ENCODE data around the gene MEIOC. TPM values are rescaled to one million over a fixed set of nuclear protein-coding genes. Genes with fewer than 3 reads are reported as not detected.
A peak's percentile ranks its signal among the peaks of the same experiment; 100 is the strongest.
"Not testable (repeated sequence)": the region's sequence is repeated elsewhere in the genome, so short reads cannot be mapped to it uniquely, and the experiment has no call there.

Gene MEIOC
- total RNA-seq, 1 donor from 2014 or later: not detected

DNA sequence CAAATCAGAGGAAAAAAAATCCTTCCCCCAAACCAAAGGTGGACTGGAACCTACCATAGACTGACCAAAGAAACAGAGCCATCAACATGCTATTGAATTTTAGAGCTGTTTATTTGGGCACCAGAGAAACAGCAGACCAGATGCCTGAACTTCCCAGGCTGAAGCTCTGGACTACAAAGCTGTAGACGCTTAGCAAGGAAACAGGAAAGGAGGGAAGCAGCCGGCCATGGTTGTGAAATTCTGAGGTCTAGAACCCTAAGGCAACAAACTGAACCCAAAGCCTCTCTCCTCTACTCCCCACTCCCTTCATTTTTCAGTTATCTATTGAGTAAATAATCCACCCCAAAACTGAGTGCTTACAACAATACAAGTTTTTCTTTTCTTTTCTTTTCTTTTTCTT lies 45.4 kb upstream of the MEIOC start:
- DNase-seq (no peak), ATAC-seq (no peak)
- TF ChIP-seq, protein P1, sequence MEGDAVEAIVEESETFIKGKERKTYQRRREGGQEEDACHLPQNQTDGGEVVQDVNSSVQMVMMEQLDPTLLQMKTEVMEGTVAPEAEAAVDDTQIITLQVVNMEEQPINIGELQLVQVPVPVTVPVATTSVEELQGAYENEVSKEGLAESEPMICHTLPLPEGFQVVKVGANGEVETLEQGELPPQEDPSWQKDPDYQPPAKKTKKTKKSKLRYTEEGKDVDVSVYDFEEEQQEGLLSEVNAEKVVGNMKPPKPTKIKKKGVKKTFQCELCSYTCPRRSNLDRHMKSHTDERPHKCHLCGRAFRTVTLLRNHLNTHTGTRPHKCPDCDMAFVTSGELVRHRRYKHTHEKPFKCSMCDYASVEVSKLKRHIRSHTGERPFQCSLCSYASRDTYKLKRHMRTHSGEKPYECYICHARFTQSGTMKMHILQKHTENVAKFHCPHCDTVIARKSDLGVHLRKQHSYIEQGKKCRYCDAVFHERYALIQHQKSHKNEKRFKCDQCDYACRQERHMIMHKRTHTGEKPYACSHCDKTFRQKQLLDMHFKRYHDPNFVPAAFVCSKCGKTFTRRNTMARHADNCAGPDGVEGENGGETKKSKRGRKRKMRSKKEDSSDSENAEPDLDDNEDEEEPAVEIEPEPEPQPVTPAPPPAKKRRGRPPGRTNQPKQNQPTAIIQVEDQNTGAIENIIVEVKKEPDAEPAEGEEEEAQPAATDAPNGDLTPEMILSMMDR (IDR thresholded peaks at IDR 0.05): no peak
- no peaks in the 10 kb centered on the region for H3K27me3 ChIP-seq (ENCODE audit: low read depth)
- H3K4me3 ChIP-seq: no peak overlapping the region
- H3K4me1 ChIP-seq: no peaks in the 10 kb centered on the region
- no peaks in the 10 kb centered on the region for H3K9me3 ChIP-seq
- no peak overlapping the region for H3K27ac ChIP-seq
- H3K36me3 ChIP-seq: no peaks in the 10 kb centered on the region
- intact Hi-C loops (cut with DNase I): no loop called here

DNA sequence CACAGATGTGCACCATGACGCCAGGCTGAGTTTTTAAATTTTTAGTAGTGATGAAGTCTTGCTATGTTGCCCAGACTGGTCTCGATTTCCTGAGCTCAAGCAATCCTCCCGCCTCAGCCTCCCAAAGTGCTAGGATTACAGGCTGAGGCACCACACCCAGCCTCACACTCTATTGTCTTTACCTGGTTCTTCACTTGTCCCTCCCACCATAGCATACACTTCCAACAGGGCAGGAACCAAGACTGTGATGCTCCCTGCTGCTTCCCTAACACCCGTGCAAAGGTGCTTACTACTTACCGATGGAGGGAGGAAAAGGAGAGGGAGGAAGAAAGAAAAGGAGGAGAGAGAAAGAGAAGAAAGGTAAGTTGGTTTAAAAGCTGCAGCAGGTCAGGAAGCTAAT lies 41.4 kb upstream of the MEIOC start:
- Histone ChIP-seq H3K27ac (no peak overlapping the region), H3K4me1 (no peaks in the 10 kb centered on the region), H3K4me3 (no peak overlapping the region), H3K36me3 (no peaks in the 10 kb centered on the region), H3K27me3 (ENCODE audit: low read depth) (no peaks in the 10 kb centered on the region), H3K9me3 (no peaks in the 10 kb centered on the region)
- TF ChIP-seq, protein P1 (IDR thresholded peaks at IDR 0.05): no peak
- intact Hi-C loops (cut with DNase I): no loop called here
- ATAC-seq (no peak), DNase-seq (no peak)

DNA sequence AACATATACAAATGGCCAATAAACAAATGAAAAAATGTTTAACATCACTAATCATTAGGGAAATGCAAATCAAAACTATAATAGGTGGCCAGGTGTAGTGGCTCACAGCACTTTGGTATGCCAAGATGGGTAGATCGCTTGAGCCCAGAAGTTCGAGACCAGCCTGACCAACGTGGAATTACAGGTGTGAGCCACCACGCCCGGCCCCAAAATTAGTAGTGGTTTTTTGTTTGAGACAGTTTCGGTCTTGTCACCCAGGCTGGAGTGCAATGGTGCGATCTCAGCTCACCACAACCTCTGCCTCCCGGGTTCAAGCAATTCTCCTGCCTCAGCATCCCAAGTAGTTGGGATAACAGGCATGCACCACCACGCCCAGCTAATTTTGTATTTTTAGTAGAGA lies 37.6 kb upstream of the MEIOC start:
- H3K4me1 ChIP-seq; H3K4me3 ChIP-seq; H3K36me3 ChIP-seq; ATAC-seq; H3K27ac ChIP-seq; H3K27me3 ChIP-seq (ENCODE audit: low read depth); intact Hi-C loops (cut with DNase I); H3K9me3 ChIP-seq: not testable (repeated sequence)
- DNase-seq: peak; percentile 1

DNA sequence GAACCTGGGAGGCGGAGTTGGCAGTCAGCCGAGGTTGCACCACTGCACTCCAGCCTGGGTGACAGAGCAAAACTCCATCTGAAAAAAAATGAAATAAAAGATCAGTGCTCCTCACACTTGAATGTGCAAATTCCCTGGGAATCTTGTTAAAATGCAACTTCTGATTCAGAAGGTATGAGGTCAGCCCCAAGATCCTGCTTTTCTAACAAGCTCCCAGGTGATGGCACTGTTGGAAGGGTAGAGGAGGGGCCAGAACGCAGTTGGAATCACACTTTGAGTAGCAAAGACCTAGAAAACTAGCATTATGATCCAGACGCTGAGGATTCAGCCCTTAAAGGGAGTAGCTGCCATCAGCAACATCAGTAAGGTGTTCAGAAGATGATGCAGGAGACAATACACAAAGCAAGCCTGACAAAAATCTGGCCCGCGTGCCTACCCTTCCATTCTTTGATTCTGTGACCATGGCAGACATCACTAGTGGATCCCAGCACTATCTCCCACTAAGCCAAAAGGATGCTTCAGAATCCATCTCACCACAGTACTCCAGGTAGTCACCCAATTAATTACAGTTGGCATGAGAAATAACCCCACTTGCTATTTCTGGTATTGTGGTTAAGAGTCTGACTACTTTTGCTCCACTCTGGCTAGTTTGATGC lies 33.1 kb upstream of the MEIOC start:
- no peaks in the 10 kb centered on the region for H3K4me1 ChIP-seq
- H3K9me3 ChIP-seq: no peaks in the 10 kb centered on the region
- intact Hi-C loops (cut with DNase I): no loop called here
- TF ChIP-seq, protein P1 (IDR thresholded peaks at IDR 0.05): no peak
- no peak for DNase-seq
- no peaks in the 10 kb centered on the region for H3K36me3 ChIP-seq
- H3K27ac ChIP-seq: no peak overlapping the region
- no peak overlapping the region for H3K4me3 ChIP-seq
- peaks cover 3% of the 10 kb centered on the region for H3K27me3 ChIP-seq (ENCODE audit: low read depth)
- ATAC-seq: no peak

DNA sequence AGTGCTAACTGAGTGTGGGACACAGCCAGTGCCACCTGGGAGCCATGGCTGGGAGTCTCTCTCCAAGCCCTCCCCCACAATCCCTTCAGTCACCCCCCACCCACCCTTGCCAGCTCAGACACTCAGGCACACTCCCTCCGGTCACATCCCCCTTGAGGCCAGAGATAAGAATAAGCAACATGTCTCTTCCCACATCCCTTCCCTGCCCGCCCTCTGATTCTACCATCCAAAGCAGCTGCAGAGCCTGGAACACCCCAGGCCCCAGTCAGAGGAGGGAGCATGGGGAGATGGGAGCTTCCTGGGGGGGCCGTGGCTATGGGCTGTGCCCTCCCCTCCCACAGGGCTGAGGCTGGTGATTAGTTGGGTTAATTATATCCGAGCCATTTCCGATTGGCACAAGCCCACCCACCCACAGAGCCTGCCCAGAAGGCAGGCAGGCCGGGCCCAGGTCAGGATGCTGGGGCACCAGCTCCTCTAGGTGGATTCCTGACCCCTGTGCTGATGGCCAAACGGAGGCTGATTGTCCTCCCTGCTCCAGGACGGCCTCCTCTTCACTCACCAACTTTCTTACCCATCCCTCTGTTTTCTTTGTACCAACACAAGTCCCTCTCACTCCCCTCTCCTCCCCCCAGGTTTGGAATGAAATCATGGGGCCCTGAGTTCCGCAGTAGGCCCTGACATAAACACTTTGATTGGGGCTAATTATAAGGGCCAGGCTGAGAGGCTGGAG lies 28.6 kb upstream of the MEIOC start:
- peak overlapping the region; percentile 20 for H3K4me3 ChIP-seq
- DNase-seq: no peak
- TF ChIP-seq, protein P1 (IDR thresholded peaks at IDR 0.05): no peak
- ATAC-seq: peak in 1 of 2 donors; percentile 27
- no peak overlapping the region for H3K27ac ChIP-seq
- no peaks in the 10 kb centered on the region for H3K9me3 ChIP-seq
- H3K36me3 ChIP-seq: no peaks in the 10 kb centered on the region
- H3K27me3 ChIP-seq (ENCODE audit: low read depth): peaks cover 3% of the 10 kb centered on the region
- H3K4me1 ChIP-seq: no peaks in the 10 kb centered on the region
- intact Hi-C loops (cut with DNase I): no loop called here

Data from lower lobe of right lung (tissue), 2 donors.